ENCODE data around the gene CPPED1. TPM values are rescaled to one million over a fixed set of nuclear protein-coding genes. Genes with fewer than 3 reads are reported as not detected.

CPPED1 gene
- total and polyA plus RNA-seq, 2 experiments from 2014 or later: 27.2 to 28.6 TPM

- H3K4me3 ChIP-seq: no peak overlapping the region
- H3K4me1 ChIP-seq (ENCODE audit: insufficient read depth): peaks cover 8% of the 10 kb centered on the region
- no peak overlapping the region for H3K27ac ChIP-seq
- H4K20me1 ChIP-seq (ENCODE audit: insufficient read depth, poor library complexity, severe bottlenecking): no peaks in the 10 kb centered on the region
- no peak for DNase-seq (ENCODE audit: low spot score)
- no peak overlapping the region for H3K4me2 ChIP-seq
- H3K9me3 ChIP-seq (ENCODE audit: low read depth): no peaks in the 10 kb centered on the region
- no peaks in the 10 kb centered on the region for H3K27me3 ChIP-seq
- H2AFZ ChIP-seq: no peak overlapping the region
- no peaks in the 10 kb centered on the region for H3K9me2 ChIP-seq (replicated peaks; ENCODE audit: insufficient read depth)
- no peak for TF ChIP-seq EZH2 (IDR thresholded peaks at IDR 0.05; ENCODE audit: borderline replicate concordance)
- TF ChIP-seq, protein P1, sequence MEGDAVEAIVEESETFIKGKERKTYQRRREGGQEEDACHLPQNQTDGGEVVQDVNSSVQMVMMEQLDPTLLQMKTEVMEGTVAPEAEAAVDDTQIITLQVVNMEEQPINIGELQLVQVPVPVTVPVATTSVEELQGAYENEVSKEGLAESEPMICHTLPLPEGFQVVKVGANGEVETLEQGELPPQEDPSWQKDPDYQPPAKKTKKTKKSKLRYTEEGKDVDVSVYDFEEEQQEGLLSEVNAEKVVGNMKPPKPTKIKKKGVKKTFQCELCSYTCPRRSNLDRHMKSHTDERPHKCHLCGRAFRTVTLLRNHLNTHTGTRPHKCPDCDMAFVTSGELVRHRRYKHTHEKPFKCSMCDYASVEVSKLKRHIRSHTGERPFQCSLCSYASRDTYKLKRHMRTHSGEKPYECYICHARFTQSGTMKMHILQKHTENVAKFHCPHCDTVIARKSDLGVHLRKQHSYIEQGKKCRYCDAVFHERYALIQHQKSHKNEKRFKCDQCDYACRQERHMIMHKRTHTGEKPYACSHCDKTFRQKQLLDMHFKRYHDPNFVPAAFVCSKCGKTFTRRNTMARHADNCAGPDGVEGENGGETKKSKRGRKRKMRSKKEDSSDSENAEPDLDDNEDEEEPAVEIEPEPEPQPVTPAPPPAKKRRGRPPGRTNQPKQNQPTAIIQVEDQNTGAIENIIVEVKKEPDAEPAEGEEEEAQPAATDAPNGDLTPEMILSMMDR (IDR thresholded peaks at IDR 0.05; ENCODE audit: poor library complexity): no peak
- no peak for TF ChIP-seq EZH2phosphoT487 (IDR thresholded peaks at IDR 0.05; ENCODE audit: low read depth, severe bottlenecking, unreplicated experiment)
- WGBS (ENCODE audit: low lambda C conversion rate, missing lambda C conversion rate): 95% methylated on average over 3 of the region's 3 CpGs
- no peaks in the 10 kb centered on the region for H3K36me3 ChIP-seq (replicated peaks; ENCODE audit: insufficient read depth, low read depth)
- no peaks in the 10 kb centered on the region for H3K79me2 ChIP-seq
These were observed 185.2 kb downstream of the CPPED1 start for GRCh38 chr16:12618515-12618914.

DNA sequence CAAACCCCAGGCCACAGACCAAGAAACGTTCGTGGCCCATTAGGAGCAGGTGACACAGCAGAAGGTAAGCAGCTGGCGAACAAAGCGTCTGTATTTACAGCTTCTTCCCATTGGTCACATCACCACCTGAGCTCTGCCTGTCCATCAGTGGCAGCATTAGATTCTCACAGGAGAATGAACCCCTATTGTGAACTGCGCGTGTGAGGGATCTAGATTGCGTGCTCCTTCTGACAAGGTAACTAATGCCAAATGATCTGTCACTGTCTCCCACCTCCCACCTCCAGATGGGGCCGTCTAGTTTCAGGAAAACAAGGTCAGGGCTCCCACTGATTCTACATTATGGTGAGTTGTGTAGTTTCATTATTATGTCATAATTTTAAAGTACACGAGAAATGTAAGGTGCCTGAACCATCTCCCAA, 186.3 kb downstream of the CPPED1 start:
- Histone ChIP-seq H3K27me3 (no peaks in the 10 kb centered on the region), H3K4me2 (no peak overlapping the region), H3K9me2 (replicated peaks; ENCODE audit: insufficient read depth) (no peaks in the 10 kb centered on the region), H3K9me3 (ENCODE audit: low read depth) (no peaks in the 10 kb centered on the region), H4K20me1 (ENCODE audit: insufficient read depth, poor library complexity, severe bottlenecking) (no peaks in the 10 kb centered on the region), H2AFZ (no peak overlapping the region), H3K79me2 (no peaks in the 10 kb centered on the region), H3K36me3 (replicated peaks; ENCODE audit: insufficient read depth, low read depth) (no peaks in the 10 kb centered on the region), H3K27ac (no peak overlapping the region), H3K4me1 (ENCODE audit: insufficient read depth) (peaks cover 8% of the 10 kb centered on the region), H3K4me3 (no peak overlapping the region)
- 76% methylated on average over 9 of the region's 9 CpGs for WGBS (ENCODE audit: low lambda C conversion rate, missing lambda C conversion rate)
- DNase-seq (ENCODE audit: low spot score): no peak
- TF ChIP-seq EZH2phosphoT487 (IDR thresholded peaks at IDR 0.05; ENCODE audit: low read depth, severe bottlenecking, unreplicated experiment): no peak
- no peak for TF ChIP-seq EZH2 (IDR thresholded peaks at IDR 0.05; ENCODE audit: borderline replicate concordance)
- TF ChIP-seq, protein P1 (IDR thresholded peaks at IDR 0.05; ENCODE audit: poor library complexity): no peak

GRCh38 chr16:12614662-12615278, 188.9 kb downstream of the CPPED1 start:
- no peaks in the 10 kb centered on the region for H3K79me2 ChIP-seq
- TF ChIP-seq, protein P1 (IDR thresholded peaks at IDR 0.05; ENCODE audit: poor library complexity): no peak
- TF ChIP-seq EZH2phosphoT487 (IDR thresholded peaks at IDR 0.05; ENCODE audit: low read depth, severe bottlenecking, unreplicated experiment) (no peak), EZH2 (IDR thresholded peaks at IDR 0.05; ENCODE audit: borderline replicate concordance) (no peak)
- peaks cover 8% of the 10 kb centered on the region for H3K4me1 ChIP-seq (ENCODE audit: insufficient read depth)
- H3K27ac ChIP-seq: peak overlapping the region; percentile 95
- H3K4me3 ChIP-seq: no peak overlapping the region
- no peaks in the 10 kb centered on the region for H3K36me3 ChIP-seq (replicated peaks; ENCODE audit: insufficient read depth, low read depth)
- H3K27me3 ChIP-seq: no peaks in the 10 kb centered on the region
- no peak overlapping the region for H2AFZ ChIP-seq
- 88% methylated on average over 7 of the region's 7 CpGs for WGBS (ENCODE audit: low lambda C conversion rate, missing lambda C conversion rate)
- DNase-seq (ENCODE audit: low spot score): no peak
- no peaks in the 10 kb centered on the region for H4K20me1 ChIP-seq (ENCODE audit: insufficient read depth, poor library complexity, severe bottlenecking)
- H3K4me2 ChIP-seq: no peak overlapping the region
- no peaks in the 10 kb centered on the region for H3K9me3 ChIP-seq (ENCODE audit: low read depth)
- H3K9me2 ChIP-seq (replicated peaks; ENCODE audit: insufficient read depth): no peaks in the 10 kb centered on the region

All from hepatocyte (in vitro differentiated cells).